ENCODE data around the gene DGKG. TPM values are rescaled to one million over a fixed set of nuclear protein-coding genes. Genes with fewer than 3 reads are reported as not detected.

The DGKG gene
- total RNA-seq, 1 experiment from 2014 or later: 17.5 TPM

GRCh38 chr3:186368176-186368575 is 6.1 kb upstream of the DGKG start:
- DNase-seq (ENCODE audit: extremely low read depth, low read depth): no peak

GRCh38 chr3:186367631-186368030 is 5.6 kb upstream of the DGKG start:
- no peak for DNase-seq (ENCODE audit: extremely low read depth, low read depth)

GRCh38 chr3:186366206-186366605 is 4.2 kb upstream of the DGKG start:
- DNase-seq (ENCODE audit: extremely low read depth, low read depth): no peak

GRCh38 chr3:186365202-186365974 is 3.4 kb upstream of the DGKG start:
- no peak for DNase-seq (ENCODE audit: extremely low read depth, low read depth)

- DNase-seq (ENCODE audit: extremely low read depth, low read depth): no peak
Observed at GRCh38 chr3:186362988-186363387, 954 bp upstream of the DGKG start.

- no peak for DNase-seq (ENCODE audit: extremely low read depth, low read depth)
Observed at GRCh38 chr3:186362537-186362842, 456 bp upstream of the DGKG start.

GRCh38 chr3:186361246-186361761 is 730 bp downstream of the DGKG start:
- no peak for DNase-seq (ENCODE audit: extremely low read depth, low read depth)

- no peak for DNase-seq (ENCODE audit: extremely low read depth, low read depth)
Observed at GRCh38 chr3:186360779-186361178, 1.3 kb downstream of the DGKG start.

GRCh38 chr3:186359078-186359477 is 3.0 kb downstream of the DGKG start:
- DNase-seq (ENCODE audit: extremely low read depth, low read depth): no peak

- no peak for DNase-seq (ENCODE audit: extremely low read depth, low read depth)
Observed at GRCh38 chr3:186356152-186356551, 5.9 kb downstream of the DGKG start.

GRCh38 chr3:186354100-186354499 is 7.9 kb downstream of the DGKG start:
- DNase-seq (ENCODE audit: extremely low read depth, low read depth): no peak

- no peak for DNase-seq (ENCODE audit: extremely low read depth, low read depth)
Observed at GRCh38 chr3:186352369-186352768, 9.7 kb downstream of the DGKG start.

- no peak for DNase-seq (ENCODE audit: extremely low read depth, low read depth)
Observed at GRCh38 chr3:186342197-186342596, 19.8 kb downstream of the DGKG start.

GRCh38 chr3:186340204-186340603 is 21.8 kb downstream of the DGKG start:
- DNase-seq (ENCODE audit: extremely low read depth, low read depth): no peak

- no peak for DNase-seq (ENCODE audit: extremely low read depth, low read depth)
Observed at GRCh38 chr3:186339180-186339918, 22.7 kb downstream of the DGKG start.

- no peak for DNase-seq (ENCODE audit: extremely low read depth, low read depth)
Observed at GRCh38 chr3:186333256-186333655, 28.8 kb downstream of the DGKG start.

GRCh38 chr3:186330772-186331460 is 31.1 kb downstream of the DGKG start:
- no peak for DNase-seq (ENCODE audit: extremely low read depth, low read depth)

- no peak for DNase-seq (ENCODE audit: extremely low read depth, low read depth)
Observed at GRCh38 chr3:186329589-186329988, 32.4 kb downstream of the DGKG start.

GRCh38 chr3:186327912-186328487 is 34.0 kb downstream of the DGKG start:
- no peak for DNase-seq (ENCODE audit: extremely low read depth, low read depth)

GRCh38 chr3:186322761-186323160 is 39.3 kb downstream of the DGKG start:
- no peak for DNase-seq (ENCODE audit: extremely low read depth, low read depth)

- no peak for DNase-seq (ENCODE audit: extremely low read depth, low read depth)
Observed at GRCh38 chr3:186321746-186322145, 40.3 kb downstream of the DGKG start.

Data from NCI-H460 (cell line).